HG03457 (cell line): ENCODE measurements around the gene A2ML1.
"Not testable (repeated sequence)": the region's sequence is repeated elsewhere in the genome, so short reads cannot be mapped to it uniquely, and the experiment has no call there.

ENCODE experiments used
- ATAC-seq: cut with Tn5 transposase; IDR thresholded peaks from one replicate; pipeline ENCODE4 v1.9.1; 2021; ENCODE audit warnings: moderate number of reproducible peaks; ENCODE audit not compliant: unreplicated experiment

A2ML1 gene

DNA sequence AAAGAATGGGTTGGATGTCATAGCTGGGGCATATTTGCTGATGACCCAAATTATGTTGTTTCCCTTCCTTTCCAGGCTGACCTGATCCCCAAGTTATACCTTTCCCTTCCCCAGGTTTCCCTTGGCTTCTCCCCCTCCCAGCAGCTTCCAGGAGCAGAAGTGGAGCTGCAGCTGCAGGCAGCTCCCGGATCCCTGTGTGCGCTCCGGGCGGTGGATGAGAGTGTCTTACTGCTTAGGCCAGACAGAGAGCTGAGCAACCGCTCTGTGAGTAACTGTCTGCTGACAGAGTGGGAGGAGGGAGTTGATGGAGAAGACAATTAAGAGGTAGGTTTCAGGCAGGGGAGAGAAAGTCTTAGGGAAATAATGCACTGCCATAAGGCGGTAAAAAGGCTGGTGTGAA, 25.0 kb downstream of the A2ML1 start:
- ATAC-seq, result no peak

DNA sequence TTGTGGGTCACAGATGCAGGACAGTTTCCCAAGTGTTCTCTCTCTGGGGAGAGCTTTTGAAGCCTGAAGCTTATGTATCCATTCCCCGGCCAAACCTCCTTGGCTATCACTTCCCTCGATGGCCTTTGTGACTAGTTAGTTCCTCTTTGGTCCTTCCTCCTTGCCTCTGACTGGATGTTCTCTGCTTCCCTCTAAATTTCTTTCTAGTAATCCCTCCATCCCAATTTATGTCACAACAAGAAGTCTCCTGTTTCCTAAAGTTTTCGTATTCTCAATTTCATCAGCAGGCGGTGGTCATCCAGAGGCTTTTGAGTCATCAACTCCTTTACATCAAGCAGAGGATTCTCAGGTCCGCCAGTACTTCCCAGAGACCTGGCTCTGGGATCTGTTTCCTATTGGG, 27.5 kb downstream of the A2ML1 start:
- ATAC-seq, result no peak

DNA sequence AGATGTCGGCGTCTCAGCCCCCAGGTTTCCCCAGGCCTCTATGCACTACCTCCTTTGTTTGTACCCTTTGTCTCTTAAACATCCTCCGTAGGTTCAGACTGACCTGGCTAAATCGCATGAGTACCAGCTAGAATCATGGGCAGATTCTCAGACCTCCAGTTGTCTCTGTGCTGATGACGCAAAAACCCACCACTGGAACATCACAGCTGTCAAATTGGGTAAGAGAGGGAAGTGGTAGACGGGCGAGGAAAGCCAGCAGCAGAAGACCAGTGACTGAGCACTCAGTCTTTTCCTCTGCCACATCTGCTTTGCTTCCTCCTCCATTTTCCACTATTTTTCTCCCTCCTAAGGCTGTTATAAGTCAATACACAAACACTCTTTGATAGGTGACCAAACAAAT, 29.7 kb downstream of the A2ML1 start:
- no peak for ATAC-seq

DNA sequence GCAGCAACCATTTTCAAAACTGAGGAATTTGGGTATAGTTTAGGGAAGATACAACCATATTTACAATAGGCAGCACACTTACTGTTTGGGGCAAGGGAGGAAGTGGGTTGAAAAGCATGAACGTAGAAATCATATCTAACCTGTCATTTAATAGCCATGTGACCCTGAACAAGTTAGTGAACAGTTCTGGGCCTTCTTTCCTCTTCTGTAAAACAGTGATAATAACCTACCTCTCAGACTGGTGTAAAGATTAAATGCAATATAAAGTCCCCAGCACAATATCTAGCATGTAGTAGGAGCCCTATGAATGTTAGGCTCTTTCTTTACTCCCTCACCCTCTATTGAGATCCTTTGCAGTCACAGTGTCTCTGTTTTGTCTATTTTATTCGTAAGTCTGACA, 33.5 kb downstream of the A2ML1 start:
- no peak for ATAC-seq

DNA sequence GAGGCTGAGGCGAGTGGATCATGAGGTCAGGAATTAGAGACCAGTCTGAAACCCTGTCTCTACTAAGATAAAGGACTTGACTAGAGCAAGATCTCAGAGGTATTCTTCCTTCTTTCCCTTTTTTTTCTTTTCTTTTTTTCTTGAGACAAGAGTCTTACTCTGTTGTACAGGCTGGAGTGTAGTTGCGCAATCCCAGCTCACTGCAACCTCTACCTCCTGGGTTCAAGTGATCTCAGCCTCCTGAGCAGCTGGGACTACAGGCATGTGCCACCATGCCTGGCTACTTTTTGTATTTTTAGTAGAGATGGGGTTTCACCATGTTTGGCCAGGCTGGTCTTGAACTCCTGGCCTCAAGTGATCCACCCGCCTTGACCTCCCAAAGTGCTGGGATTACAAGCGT, 37.0 kb downstream of the A2ML1 start:
- not testable (repeated sequence) for ATAC-seq

DNA sequence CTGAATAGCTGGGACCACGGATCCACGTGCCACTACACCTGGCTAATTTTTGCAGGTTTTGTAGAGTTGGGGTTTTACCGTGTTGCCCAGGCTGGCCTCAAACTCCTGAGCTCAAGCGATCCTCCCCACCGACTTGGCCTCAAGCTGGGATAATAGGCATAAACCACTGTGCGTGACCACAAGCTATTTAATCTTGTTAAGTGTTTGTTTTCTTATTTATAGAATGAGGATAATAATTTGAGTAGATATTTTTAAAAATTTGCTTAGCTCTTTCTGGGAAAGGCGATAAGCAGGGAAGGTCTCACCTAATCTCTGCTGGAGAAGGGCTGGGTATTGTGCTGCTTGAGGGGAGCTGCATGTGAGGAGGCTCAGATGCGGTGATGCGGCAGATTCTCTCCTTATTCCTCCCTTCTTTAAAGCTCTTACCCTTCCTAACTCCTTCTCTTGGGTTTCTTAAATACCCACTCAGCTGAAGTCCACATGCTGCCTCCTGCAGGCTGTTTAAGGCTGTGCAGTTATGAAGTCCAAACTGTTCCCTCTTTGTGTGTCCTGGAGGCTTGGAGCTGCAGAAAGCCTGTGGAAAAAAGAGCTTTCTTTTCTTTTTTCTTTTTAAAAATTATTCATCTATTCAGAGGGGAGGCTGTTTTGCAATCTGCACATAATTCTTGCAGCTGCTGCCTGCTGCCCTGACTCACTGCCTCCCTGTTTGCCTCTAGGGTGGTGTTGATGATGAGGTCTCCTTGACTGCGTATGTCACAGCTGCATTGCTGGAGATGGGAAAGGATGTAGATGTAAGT, 37.9 kb downstream of the A2ML1 start:
- no peak for ATAC-seq

DNA sequence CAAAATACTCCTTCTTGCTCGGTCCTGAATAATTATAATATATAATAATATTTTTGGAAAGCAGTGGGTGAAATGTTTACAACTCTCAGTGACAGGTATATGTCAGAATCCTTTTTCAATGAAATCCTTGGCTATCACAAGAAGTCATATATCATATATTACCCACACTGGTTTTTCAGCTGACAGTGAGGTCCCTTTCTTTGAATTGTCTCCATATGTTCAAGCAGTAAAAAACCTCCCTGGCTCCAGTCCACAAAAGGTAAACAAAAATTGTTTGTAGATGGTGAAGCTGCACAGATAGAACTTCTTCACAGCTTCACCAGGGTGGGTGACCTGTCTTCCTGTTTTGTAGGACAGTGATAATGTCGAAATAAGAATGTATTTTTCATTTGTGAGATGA, 44.0 kb downstream of the A2ML1 start:
- no peak for ATAC-seq

DNA sequence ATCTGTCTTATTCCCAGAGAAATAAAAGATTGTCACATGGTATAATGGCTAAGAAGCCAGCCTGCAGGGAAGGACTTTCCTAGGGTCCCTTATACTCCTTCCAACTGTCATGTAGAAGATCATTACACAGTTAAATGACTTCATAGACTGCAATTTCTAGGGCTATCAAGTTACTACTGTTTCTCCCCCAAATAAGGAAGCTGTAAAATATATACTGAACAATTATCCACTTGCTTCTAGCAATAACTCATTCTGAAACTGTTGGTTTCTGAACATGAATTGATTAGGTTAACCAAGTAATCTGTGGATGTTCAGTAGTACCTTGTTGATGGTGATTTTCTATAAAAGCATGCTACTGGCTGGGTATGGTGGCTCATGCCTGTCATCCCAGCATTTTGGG, 44.6 kb downstream of the A2ML1 start:
- no peak for ATAC-seq

DNA sequence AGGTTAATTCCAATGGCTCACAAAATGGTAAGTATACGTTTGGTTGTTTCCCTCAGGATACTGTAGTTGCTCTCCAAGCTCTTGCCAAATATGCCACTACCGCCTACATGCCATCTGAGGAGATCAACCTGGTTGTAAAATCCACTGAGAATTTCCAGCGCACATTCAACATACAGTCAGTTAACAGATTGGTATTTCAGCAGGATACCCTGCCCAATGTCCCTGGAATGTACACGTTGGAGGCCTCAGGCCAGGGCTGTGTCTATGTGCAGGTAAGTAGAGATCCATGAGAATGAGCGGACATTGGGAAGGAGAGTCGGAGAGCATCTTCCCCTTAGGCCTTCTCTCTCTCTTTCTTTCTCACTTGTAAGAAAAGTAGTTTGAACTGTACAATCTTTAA, 45.4 kb downstream of the A2ML1 start:
- no peak for ATAC-seq

DNA sequence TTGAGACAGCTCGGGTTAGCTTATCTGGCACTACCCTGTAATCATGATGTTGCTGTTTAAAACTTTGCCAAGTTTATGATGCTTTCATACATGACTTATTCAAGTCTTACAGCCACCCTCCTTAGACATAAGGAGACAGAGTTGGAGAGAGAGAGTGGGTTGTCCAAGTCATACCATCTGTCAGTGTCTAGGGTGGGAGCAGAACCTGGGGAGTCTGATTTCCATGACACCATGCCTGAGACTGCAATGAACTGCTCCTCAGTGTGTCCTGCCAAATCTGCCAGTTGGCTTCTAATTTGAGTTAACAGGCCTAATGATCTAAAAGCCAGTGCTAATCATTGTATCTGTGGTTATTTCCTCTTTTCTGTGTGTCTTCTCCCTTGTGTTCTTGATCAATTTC, 48.2 kb downstream of the A2ML1 start:
- no peak for ATAC-seq

DNA sequence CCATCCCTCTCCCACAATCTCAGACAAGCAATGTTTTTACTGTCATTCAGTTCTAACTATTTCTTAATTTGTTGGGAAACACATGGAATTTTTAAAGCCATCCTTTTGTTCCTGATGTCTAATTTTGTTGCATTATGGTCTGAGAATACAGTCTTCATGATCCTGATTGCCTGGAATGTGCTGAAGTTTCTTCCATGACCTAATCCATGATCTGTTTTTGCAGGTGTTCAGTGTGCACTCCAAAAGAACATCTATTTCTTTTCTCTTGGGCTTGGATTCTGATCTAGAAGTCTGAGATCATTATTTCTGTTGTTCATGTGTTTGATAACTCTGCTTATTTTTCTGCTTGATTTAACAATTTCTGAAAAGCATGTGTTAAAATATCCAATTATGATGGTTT, 48.6 kb downstream of the A2ML1 start:
- no peak for ATAC-seq

DNA sequence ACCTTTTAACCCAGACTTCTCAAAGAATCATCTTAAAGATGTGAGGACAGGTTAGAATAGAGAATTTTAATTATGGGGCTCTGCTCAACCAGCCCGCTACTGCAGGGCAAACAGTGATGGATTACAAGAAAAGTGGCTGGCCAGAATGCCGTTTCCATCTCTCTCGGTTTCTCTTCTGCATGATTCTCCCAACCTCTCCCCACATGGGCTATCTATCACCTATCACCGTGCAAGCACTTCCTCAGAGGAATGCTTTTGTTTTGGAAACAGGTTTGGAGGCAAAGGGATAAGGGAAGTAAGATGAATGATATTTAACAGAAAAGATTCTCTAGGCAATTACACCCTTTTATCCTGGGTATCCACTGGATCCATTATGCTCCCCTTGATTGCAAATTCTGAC, 54.5 kb downstream of the A2ML1 start:
- no peak for ATAC-seq

DNA sequence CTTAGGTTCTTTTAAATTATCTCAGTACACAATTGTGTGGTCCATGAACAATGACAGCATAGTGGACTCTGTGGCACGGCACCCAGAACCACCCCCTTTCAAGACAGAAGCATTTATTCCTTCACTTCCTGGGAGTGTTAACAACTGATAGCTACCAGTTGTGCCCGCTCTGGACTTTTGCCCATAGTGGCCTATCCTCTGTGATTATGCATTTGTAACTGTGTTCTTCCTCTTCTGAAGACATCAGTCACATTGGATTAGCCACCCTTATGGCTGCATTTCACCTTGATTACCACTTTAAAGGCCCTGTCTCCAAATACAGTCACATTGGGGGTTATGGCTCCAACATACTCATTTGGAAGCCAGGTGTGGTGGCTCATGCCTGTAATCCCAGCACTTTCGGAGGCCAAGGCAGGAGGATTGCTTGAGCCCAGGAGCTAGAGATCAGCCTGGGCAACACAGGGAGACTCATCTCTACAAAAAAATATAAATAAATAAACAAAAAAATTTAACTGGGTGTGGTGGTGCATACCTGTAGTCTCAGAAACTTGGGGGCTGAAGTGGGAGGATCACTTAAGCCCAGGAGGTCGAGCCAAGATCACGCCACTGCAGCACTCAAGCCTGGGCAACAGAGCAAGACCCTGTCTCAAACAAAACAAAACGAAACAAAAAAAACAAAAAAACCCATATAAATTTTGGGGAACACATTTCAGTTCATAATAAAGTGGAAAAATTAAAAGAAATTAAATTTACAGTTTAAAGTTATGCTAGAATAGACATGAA, 64.3 kb downstream of the A2ML1 start:
- ATAC-seq, result no peak

DNA sequence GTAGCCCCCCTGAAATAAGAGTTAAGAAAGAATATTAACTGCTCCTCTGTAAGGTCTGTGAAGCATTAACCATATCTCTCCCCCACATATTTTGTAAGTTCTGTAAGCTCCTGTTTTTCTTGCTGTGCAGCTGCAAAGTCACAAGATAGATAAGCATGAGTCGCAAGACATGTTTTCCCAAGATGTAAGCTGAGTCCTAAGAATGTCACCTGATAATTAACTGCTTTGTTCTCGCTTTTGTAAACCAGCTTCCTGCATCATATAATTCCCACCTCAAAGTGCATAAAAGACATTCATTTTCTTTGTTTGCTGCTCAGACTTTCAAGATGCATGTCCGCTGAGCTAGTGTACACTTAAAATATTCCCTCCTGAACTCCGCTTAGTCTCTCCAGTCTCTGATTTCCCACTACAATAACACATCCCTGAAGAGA, 64.9 kb downstream of the A2ML1 start:
- no peak for ATAC-seq

DNA sequence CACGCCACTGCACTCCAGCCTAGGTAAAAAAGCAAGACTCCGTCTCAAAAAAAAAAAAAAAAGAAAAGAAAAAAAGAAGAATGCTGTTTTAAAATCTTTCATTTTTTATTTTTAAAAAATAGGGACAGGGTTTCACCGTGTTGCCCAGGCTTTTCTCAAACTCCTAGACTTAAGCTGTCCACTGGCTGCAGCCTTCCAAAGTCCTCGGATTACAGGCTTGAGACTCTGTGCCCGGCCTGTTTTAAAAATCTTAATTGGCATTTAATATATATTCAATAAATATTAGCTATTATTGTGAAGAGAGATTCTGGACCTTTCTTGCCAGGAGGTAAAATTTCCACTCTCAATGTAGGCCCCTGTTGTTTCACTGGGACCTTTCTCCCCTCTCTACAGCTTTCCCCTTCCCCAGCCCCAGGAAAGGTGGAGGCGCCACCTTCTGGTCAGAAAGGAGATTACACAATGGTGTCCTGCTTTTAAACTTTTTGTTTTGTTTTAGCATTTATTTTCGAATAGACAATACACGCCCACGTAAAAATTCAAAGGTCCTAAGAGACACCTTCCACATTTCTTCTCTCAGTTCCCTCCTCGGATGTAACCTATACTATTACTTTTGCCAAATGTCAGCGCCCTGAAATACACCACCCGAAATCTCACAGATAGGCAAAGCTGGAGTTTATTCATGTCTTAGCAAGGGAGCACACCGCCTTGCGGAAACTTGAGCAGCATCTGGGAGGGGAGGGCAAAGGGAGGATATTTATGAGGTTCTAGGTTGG, 68.1 kb downstream of the A2ML1 start:
- ATAC-seq, result no peak

DNA sequence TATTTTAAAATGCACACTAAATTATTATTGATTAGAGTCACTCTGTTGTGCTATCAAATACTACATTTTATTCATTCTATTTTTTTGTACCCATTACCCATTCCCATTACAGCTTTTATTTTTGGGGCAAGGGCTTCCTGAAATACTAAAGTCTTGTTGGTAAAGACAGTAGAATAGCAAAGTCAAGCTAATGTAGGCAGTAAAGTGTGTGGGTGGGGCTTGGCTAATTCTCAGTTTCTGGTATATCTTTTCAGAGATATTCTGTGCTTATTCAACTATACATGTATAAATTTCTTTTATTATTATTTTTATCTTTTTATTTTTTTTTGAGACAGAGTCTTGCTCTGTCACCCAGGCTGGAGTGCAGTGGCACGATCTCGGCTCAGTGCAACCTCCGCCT, 69.6 kb downstream of the A2ML1 start:
- no peak for ATAC-seq

DNA sequence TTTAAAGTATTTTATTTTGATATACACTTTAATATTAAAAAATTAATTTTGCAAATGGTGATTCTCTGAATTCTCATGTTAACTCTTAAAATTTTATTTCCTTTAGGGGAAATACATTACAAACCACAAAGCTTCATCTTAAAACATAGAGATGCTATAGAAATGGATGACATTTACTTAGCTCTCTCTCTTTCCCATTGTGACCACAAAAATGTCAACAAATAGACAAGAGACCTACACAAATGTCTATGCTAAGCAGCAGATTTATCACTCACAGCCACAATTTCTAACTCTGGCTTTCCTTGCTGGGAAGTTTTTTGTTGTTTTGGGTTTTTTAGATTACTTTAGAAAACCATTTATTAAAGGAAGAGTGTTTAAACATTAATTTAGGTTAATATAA, 72.0 kb downstream of the A2ML1 start:
- ATAC-seq, result no peak

DNA sequence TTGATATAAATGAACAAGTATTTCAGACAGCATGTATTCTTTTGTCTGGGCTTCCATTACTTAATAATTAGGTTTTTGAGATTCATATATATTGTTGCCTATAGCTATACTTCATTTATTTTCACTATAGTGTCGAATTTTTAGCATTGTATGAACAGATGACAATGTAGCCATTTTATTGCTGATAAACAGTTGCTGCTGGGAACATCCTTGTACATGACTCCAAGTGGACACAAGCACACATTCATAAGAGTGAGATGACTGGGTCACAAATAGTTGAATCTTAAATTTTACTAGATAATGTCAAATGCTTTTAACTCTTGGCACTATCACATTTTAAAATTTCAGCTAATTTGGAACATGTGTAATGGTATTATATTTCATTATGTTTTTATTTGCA, 72.6 kb downstream of the A2ML1 start:
- no peak for ATAC-seq

DNA sequence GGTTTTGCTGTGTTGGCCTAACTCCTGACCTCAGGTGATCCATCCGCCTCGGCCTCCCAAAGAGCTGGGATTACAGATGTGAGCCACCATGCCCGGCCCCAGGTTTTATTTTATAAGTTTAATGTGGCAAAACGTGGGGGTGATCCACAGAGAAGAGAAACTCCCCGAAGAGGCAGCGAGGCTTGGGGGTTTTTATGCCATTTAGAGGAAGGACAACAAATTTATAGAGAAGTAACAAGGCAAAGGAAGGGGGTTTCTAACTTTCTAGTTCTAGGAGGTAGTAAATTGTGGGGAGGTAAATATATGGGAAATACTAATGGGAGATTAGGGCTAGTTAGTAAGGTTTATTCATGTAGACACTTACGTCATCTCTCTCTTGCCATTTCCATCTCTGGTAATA, 74.7 kb downstream of the A2ML1 start:
- no peak for ATAC-seq

DNA sequence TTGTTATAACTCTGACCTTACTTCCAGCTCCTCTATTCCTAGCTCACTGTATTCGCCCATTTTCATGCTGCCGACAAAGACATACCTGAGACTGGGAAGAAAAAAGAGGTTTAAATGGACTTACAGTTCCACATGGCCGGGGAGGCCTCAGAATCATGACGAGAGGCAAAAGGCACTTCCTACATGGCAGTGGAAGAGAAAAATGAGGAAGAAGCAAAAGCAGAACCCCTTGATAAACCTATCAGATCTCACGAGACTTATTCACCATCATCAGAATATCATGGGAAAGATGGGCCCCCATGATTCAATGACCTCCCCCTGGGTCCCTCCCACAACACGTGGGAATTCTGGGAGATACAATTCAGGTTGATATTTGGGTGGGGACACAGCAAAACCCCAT, 77.4 kb downstream of the A2ML1 start:
- ATAC-seq, result no peak

DNA sequence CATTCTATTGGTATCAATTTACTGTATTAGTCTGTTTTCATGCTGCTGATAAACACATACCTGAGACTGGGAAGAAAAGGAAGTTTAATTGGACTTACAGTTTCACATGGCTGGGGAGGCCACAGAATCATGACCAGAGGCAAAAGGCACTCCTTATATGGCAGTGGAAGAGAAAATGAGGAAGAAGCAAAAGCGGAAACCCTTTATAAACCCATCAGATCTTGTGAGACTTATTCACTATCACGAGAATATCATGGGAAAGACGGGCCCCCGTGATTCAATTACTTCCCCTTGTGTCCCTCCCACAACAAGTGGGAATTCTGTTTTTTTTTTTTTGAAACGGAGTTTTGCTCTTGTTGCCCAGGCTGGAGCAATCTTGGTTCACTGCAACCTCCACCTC, 80.3 kb downstream of the A2ML1 start:
- not testable (repeated sequence) for ATAC-seq

DNA sequence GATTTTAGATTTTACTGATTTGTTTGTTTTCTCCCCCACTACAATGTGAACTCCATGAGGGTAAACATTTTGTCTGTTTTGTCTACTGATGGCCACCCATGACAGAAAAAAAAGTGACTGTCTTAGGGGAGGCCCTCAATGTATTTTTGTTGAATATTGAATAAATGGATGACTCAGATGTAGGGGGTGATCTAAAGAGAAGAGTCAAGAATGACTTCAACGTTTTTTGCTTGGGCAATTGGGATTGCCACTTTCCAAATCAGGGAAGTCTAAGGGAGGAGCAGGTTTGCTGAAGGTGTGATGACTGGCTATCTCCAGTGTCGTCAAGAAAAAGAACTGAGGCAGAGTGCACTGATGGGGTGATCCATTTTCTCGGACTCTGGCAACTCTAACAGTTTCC, 81.2 kb downstream of the A2ML1 start:
- ATAC-seq, result no peak
